IMR-90 (cell line): Measurements from ENCODE around the gene RTKN. TPM values are rescaled to one million over a fixed set of nuclear protein-coding genes. Genes with fewer than 3 reads are reported as not detected.
"Not testable (repeated sequence)": the region's sequence is repeated elsewhere in the genome, so short reads cannot be mapped to it uniquely, and the experiment has no call there.

Source experiments
- ATAC-seq: fragments of 200-7000 bp; cut with Tn5 transposase; 2 replicates; pipeline ENCODE4 v1.9.1; 2020; ENCODE audit warnings: low read depth, mild to moderate bottlenecking, moderate library complexity
- BruUV-seq: library from RNA; stranded (reverse); fragments of 400-500 nt; replicated peaks from 2 replicates; lab custom pipeline; 2021; lab: Mats Ljungman, UMichigan
- CTCF ChIA-PET: fragments of 300-600 bp; formaldehyde crosslinking; extraction: SDS; loops from one replicate; lab custom pipeline; 2021; ENCODE audit warnings: antibody characterized with exemption; lab: Yijun Ruan, JAX
- POLR2A ChIA-PET: fragments of 300-600 bp; sonication (Branson Sonifier 250); formaldehyde crosslinking; loops from one replicate; lab custom pipeline; 2022; ENCODE audit warnings: antibody characterized with exemption; ENCODE audit not compliant: unreplicated experiment; lab: Charles Lee
- DNase-seq: peaks from one replicate; pipeline ENCODE4 v3.0.0; 2013
- H2AFZ ChIP-seq: replicated peaks from 2 replicates; pipeline ENCODE3; 2013; ENCODE audit warnings: low read length, mild to moderate bottlenecking; ENCODE audit not compliant: poor library complexity
- H2AK5ac ChIP-seq: 2 replicates; pipeline ENCODE4 v1.6.1; 2013; ENCODE audit warnings: low read depth, low read length, inconsistent platforms
- H2AK9ac ChIP-seq: replicated peaks from 2 replicates; pipeline ENCODE3; 2013; ENCODE audit warnings: mild to moderate bottlenecking, low read depth, low read length, moderate library complexity; ENCODE audit not compliant: poor library complexity
- H2BK120ac ChIP-seq: 2 replicates; pipeline ENCODE4 v1.6.1; 2013; ENCODE audit warnings: low read depth, low read length, inconsistent platforms
- H2BK15ac ChIP-seq: 3 replicates; pipeline ENCODE4 v1.6.1; 2013; ENCODE audit warnings: low read depth, low read length, inconsistent platforms
- H2BK20ac ChIP-seq: 2 replicates; pipeline ENCODE4 v1.6.1; 2013; ENCODE audit warnings: low read depth, mild to moderate bottlenecking, inconsistent platforms, low read length, moderate library complexity
- H2BK5ac ChIP-seq: 2 replicates; pipeline ENCODE4 v1.6.1; 2013; ENCODE audit warnings: mild to moderate bottlenecking, low read depth, low read length, inconsistent platforms; ENCODE audit not compliant: poor library complexity, severe bottlenecking
- H3K14ac ChIP-seq: replicated peaks from 2 replicates; pipeline ENCODE4 v1.6.1; 2013; ENCODE audit warnings: low read depth, low read length, inconsistent platforms
- H3K18ac ChIP-seq: 2 replicates; pipeline ENCODE4 v1.6.1; 2013; ENCODE audit warnings: low read depth, low read length, control low read depth
- H3K23ac ChIP-seq: 2 replicates; pipeline ENCODE4 v1.6.1; 2013; ENCODE audit warnings: low read depth, low read length, inconsistent platforms
- H3K27ac ChIP-seq: 2 replicates; pipeline ENCODE4 v1.5.1; 2013; ENCODE audit warnings: mild to moderate bottlenecking, control low read depth, low read length; ENCODE audit not compliant: insufficient read depth
- H3K27me3 ChIP-seq: 2 replicates; pipeline ENCODE4 v1.6.1; 2013; ENCODE audit warnings: low read length; ENCODE audit not compliant: control insufficient read depth, insufficient read depth
- H3K36me3 ChIP-seq: 2 replicates; pipeline ENCODE4 v1.6.1; 2013; ENCODE audit warnings: low read length, mixed read lengths; ENCODE audit not compliant: control insufficient read depth, insufficient read depth
- H3K4ac ChIP-seq: 2 replicates; pipeline ENCODE4 v1.6.1; 2013; ENCODE audit warnings: low read depth, low read length, inconsistent platforms
- H3K4me1 ChIP-seq: 2 replicates; pipeline ENCODE4 v1.6.1; 2013; ENCODE audit warnings: low read length, mixed read lengths; ENCODE audit not compliant: control insufficient read depth, insufficient read depth
- H3K4me2 ChIP-seq: 2 replicates; pipeline ENCODE4 v1.6.1; 2013; ENCODE audit warnings: low read depth, mild to moderate bottlenecking, control low read depth, low read length, moderate library complexity
- H3K4me3 ChIP-seq: 2 replicates; pipeline ENCODE4 v1.5.1; 2013; ENCODE audit warnings: low read depth, mild to moderate bottlenecking, control low read depth, low read length, moderate library complexity; ENCODE audit not compliant: insufficient read depth
- H3K56ac ChIP-seq: 2 replicates; pipeline ENCODE4 v1.6.1; 2013; ENCODE audit warnings: low read length, inconsistent platforms; ENCODE audit not compliant: insufficient read depth; ENCODE audit errors: extremely low read depth
- H3K79me1 ChIP-seq, 2 experiments: 2 replicates each; pipeline ENCODE4 v1.6.1; 2013; ENCODE audit warnings: low read length in 2 of 2, inconsistent platforms in 1 of 2, low read depth in 1 of 2
- H3K9ac ChIP-seq: 2 replicates; pipeline ENCODE4 v1.6.1; 2013; ENCODE audit warnings: low read depth, low read length, control low read depth
- H3K9me1 ChIP-seq: 2 replicates; pipeline ENCODE4 v1.6.1; 2013; ENCODE audit warnings: low read length, inconsistent platforms; ENCODE audit not compliant: insufficient read depth
- H3K9me3 ChIP-seq: 2 replicates; pipeline ENCODE4 v1.6.1; 2013; ENCODE audit warnings: low read length; ENCODE audit not compliant: control insufficient read depth, insufficient read depth
- H4K20me1 ChIP-seq: 2 replicates; pipeline ENCODE4 v1.6.1; 2013; ENCODE audit warnings: low read length, inconsistent platforms; ENCODE audit not compliant: insufficient read depth
- H4K5ac ChIP-seq: 2 replicates; pipeline ENCODE4 v1.6.1; 2013; ENCODE audit warnings: mild to moderate bottlenecking, low read depth, low read length, control low read depth
- H4K8ac ChIP-seq, 2 experiments: 2 replicates each; pipeline ENCODE4 v1.6.1; 2013; ENCODE audit warnings: low read depth in 2 of 2, low read length in 2 of 2, control low read depth in 1 of 2, inconsistent platforms in 1 of 2
- H4K91ac ChIP-seq: 2 replicates; pipeline ENCODE4 v1.6.1; 2013; ENCODE audit warnings: low read depth, low read length, inconsistent platforms; ENCODE audit not compliant: insufficient read depth
- CTCF ChIP-seq: conservative IDR thresholded peaks from 2 replicates; pipeline ENCODE4 v1.5.1; 2012; ENCODE audit warnings: mild to moderate bottlenecking, low read depth, low read length, improper control_type of control experiment
- POLR2A ChIP-seq: IDR thresholded peaks from 2 replicates; pipeline ENCODE4 v1.6.1; 2012; ENCODE audit warnings: mild to moderate bottlenecking, low read depth, low read length
- WGBS, 2 experiments: methylation state at CpG; one replicate each; pipeline versions ENCODE4 v1.1.5 to v1.1.7; 2013; ENCODE audit warnings: missing lambda C conversion rate in 2 of 2; ENCODE audit not compliant: insufficient read length in 1 of 2; ENCODE audit errors: extremely low coverage in 2 of 2; 5-methylcytosine and 5-hydroxymethylcytosine counted together
- dilution Hi-C: fragments of 300-500 bp; cut with HindIII; formaldehyde crosslinking; loops from one replicate; pipeline ENCODE4 v1.14.3; 2018; ENCODE audit warnings: low sequenced_read_pairs; ENCODE audit not compliant: unreplicated experiment
- in situ Hi-C: fragments of 300-500 bp; cut with MboI; formaldehyde crosslinking; loops from 3 replicates; pipeline ENCODE4 v1.14.3; 2019; ENCODE audit warnings: low sequenced_read_pairs, inconsistent platforms, mixed read lengths
- intact Hi-C: fragments of 100-400 bp; cut with micrococcal nuclease; formaldehyde crosslinking; loops from 2 replicates; pipeline ENCODE4 v1.10.0; 2022
- polyA plus RNA-seq, 3 experiments: library from polyadenylated mRNA; depleted of rRNA; stranded (reverse); fragments of >200 nt; gene quantifications; 2 replicates each; pipeline ENCODE4 v1.2.3, GENCODE V29; 2012; ENCODE audit warnings: low replicate concordance in 1 of 3
- total RNA-seq: library from RNA; depleted of rRNA; stranded (reverse); fragments of >200 nt; gene quantifications from 2 replicates; pipeline ENCODE4 v1.2.3, GENCODE V29; 2012

RTKN gene
- total and polyA plus RNA-seq, 2 of the 4 experiments (the other 2 are of a cell fraction) = 11.1 to 19.7 TPM

GRCh38 chr2:74461187-74462053 is 19.7 kb upstream of the RTKN start:
- no peak overlapping the region for H3K56ac ChIP-seq
- DNase-seq (no peak), ATAC-seq (no peak)
- H2BK120ac ChIP-seq = no peak overlapping the region
- no peak overlapping the region for H2BK20ac ChIP-seq
- H3K4me1 ChIP-seq = peaks cover 8% of the 10 kb centered on the region
- ChIA-PET POLR2A (no interaction called here), CTCF (no interaction called here)
- no peak overlapping the region for H2AFZ ChIP-seq
- TF ChIP-seq CTCF (peak; percentile 14; the same call in 1 of the 2 replicates), POLR2A (no peak)
- H4K91ac ChIP-seq = no peak overlapping the region
- peak overlapping the region; percentile 29 for H2AK9ac ChIP-seq
- intact Hi-C loops (no loop called here), in situ Hi-C loops (no loop called here), dilution Hi-C loops (no loop called here)
- no peak overlapping the region for H2AK5ac ChIP-seq
- H3K79me1 ChIP-seq = peaks cover 13 to 59% of the 10 kb centered on the region in 2 experiments; a peak in 3 of 4 replicates
- no TSS peak for BruUV-seq
- peaks cover 21% of the 10 kb centered on the region for H3K36me3 ChIP-seq
- no peak overlapping the region for H3K9ac ChIP-seq
- no peak overlapping the region for H3K4ac ChIP-seq
- no peak overlapping the region for H2BK15ac ChIP-seq
- no peak overlapping the region for H4K8ac ChIP-seq
- H4K20me1 ChIP-seq = no peaks in the 10 kb centered on the region
- no peak overlapping the region for H3K23ac ChIP-seq
- WGBS, 2 experiments = 97% methylated on average over 13 of the region's 27 CpGs; no CpG with 5 or more reads in 1 of the 2 experiments
- H3K27me3 ChIP-seq = no peaks in the 10 kb centered on the region
- H2BK5ac ChIP-seq = no peak overlapping the region
- no peak overlapping the region for H3K14ac ChIP-seq
- H4K5ac ChIP-seq = no peak overlapping the region
- H3K4me3 ChIP-seq = no peak overlapping the region
- no peak overlapping the region for H3K4me2 ChIP-seq
- H3K9me3 ChIP-seq = no peaks in the 10 kb centered on the region
- H3K18ac ChIP-seq = no peak overlapping the region
- no peaks in the 10 kb centered on the region for H3K9me1 ChIP-seq
- no peak overlapping the region for H3K27ac ChIP-seq

- CTCF ChIA-PET, H4K91ac ChIP-seq, intact Hi-C loops, H2BK5ac ChIP-seq, H3K18ac ChIP-seq, H4K20me1 ChIP-seq, H3K9me1 ChIP-seq, H3K56ac ChIP-seq, DNase-seq, H4K5ac ChIP-seq, H3K27ac ChIP-seq, H3K9ac ChIP-seq, H3K23ac ChIP-seq, POLR2A ChIA-PET, H3K4me3 ChIP-seq, H3K9me3 ChIP-seq, H4K8ac ChIP-seq, H2BK20ac ChIP-seq, H2AK5ac ChIP-seq, ATAC-seq, H3K4ac ChIP-seq, dilution Hi-C loops, in situ Hi-C loops, H2BK15ac ChIP-seq, H2AK9ac ChIP-seq, H2AFZ ChIP-seq, H3K27me3 ChIP-seq, H3K14ac ChIP-seq, H3K4me2 ChIP-seq, H2BK120ac ChIP-seq: not testable (repeated sequence)
- Histone ChIP-seq H3K79me1 (peaks cover 18 to 61% of the 10 kb centered on the region in 2 experiments), H3K4me1 (peaks cover 13% of the 10 kb centered on the region), H3K36me3 (peaks cover 21% of the 10 kb centered on the region)
- BruUV-seq = TSS peak; percentile 79
- WGBS, 2 experiments = 90% methylated on average over 2 of the region's 10 CpGs; no CpG with 5 or more reads in 1 of the 2 experiments
These were observed 18.4 kb upstream of the RTKN start for GRCh38 chr2:74460187-74460586.
